Left ventricle myocardium inferior (tissue), 1 donor: ENCODE measurements around the gene MUC5AC. TPM values are rescaled to one million over a fixed set of nuclear protein-coding genes. Genes with fewer than 3 reads are reported as not detected.
"Not testable (repeated sequence)": the region's sequence is repeated elsewhere in the genome, so short reads cannot be mapped to it uniquely, and the experiment has no call there.

Experiments used
- DNase-seq: peaks from one replicate; pipeline ENCODE4 v3.0.0-alpha.2; 2020
- H3K27ac ChIP-seq: fragments of 200-600 bp; replicated peaks from 2 replicates; pipeline ENCODE4 v1.8.0; 2021
- H3K27me3 ChIP-seq: fragments of 200-600 bp; 2 replicates; pipeline ENCODE4 v1.8.0; 2021; ENCODE audit warnings: low read depth
- H3K36me3 ChIP-seq: fragments of 200-600 bp; 2 replicates; pipeline ENCODE4 v1.8.0; 2021
- H3K4me1 ChIP-seq: fragments of 200-600 bp; 2 replicates; pipeline ENCODE4 v1.8.0; 2021
- H3K4me3 ChIP-seq: fragments of 200-600 bp; 2 replicates; pipeline ENCODE4 v1.8.0; 2021; ENCODE audit warnings: mild to moderate bottlenecking, moderate library complexity
- H3K9me3 ChIP-seq: fragments of 200-600 bp; replicated peaks from 2 replicates; pipeline ENCODE4 v1.8.0; 2021
- CTCF ChIP-seq: fragments of 200-600 bp; IDR thresholded peaks from 2 replicates; pipeline ENCODE4 v1.8.0; 2021; ENCODE audit warnings: antibody characterized with exemption, mild to moderate bottlenecking, borderline replicate concordance
- intact Hi-C: fragments of 100-400 bp; cut with micrococcal nuclease; formaldehyde crosslinking; loops from one replicate; pipeline ENCODE4 v1.11.0; 2022
- total RNA-seq: library from RNA; stranded (reverse); fragmentation: NEBNext Ultra II Directional; extraction: Animal tissue kit (Norgen Biotek cat#: 25700); gene quantifications from one replicate; pipeline ENCODE4 v1.2.1, GENCODE V29; 2021
- donor health status: DM: no; HTN: yes; CAD: no; lungs with severe emphysema.

The MUC5AC gene
- total RNA-seq, 1 donor from 2014 or later, result not detected

- H3K27me3 ChIP-seq, result peaks cover 54% of the 10 kb centered on the region
- no peak for DNase-seq
- intact Hi-C loops, result no loop called here
- H3K4me3 ChIP-seq, result no peak overlapping the region
- H3K9me3 ChIP-seq, result no peaks in the 10 kb centered on the region
- no peaks in the 10 kb centered on the region for H3K4me1 ChIP-seq
- H3K27ac ChIP-seq, result no peak overlapping the region
- TF ChIP-seq CTCF, result no peak
- no peaks in the 10 kb centered on the region for H3K36me3 ChIP-seq
These were observed 4.9 kb downstream of the MUC5AC start for GRCh38 chr11:1162491-1163311.

- no peak overlapping the region for H3K4me3 ChIP-seq
- H3K36me3 ChIP-seq, result no peaks in the 10 kb centered on the region
- DNase-seq, result peak; percentile 5
- intact Hi-C loops, result no loop called here
- no peak for TF ChIP-seq CTCF
- H3K9me3 ChIP-seq, result peaks cover 1% of the 10 kb centered on the region
- H3K27ac ChIP-seq, result no peak overlapping the region
- peaks cover 53% of the 10 kb centered on the region for H3K27me3 ChIP-seq
- H3K4me1 ChIP-seq, result no peaks in the 10 kb centered on the region
These were observed 5.7 kb downstream of the MUC5AC start for GRCh38 chr11:1163321-1163910.

- Histone ChIP-seq H3K4me1 (no peaks in the 10 kb centered on the region), H3K9me3 (peaks cover 7% of the 10 kb centered on the region), H3K4me3 (no peak overlapping the region), H3K27me3 (peaks cover 47% of the 10 kb centered on the region), H3K27ac (no peak overlapping the region), H3K36me3 (no peaks in the 10 kb centered on the region)
- no peak for TF ChIP-seq CTCF
- peak; percentile 11 for DNase-seq
- intact Hi-C loops, result no loop called here
These were observed 6.4 kb downstream of the MUC5AC start for GRCh38 chr11:1163911-1164735.

GRCh38 chr11:1164779-1165255 is 7.1 kb downstream of the MUC5AC start:
- H3K27ac ChIP-seq, H3K4me1 ChIP-seq, H3K36me3 ChIP-seq, DNase-seq, intact Hi-C loops, H3K4me3 ChIP-seq, H3K9me3 ChIP-seq: not testable (repeated sequence)
- peaks cover 47% of the 10 kb centered on the region for H3K27me3 ChIP-seq

GRCh38 chr11:1165256-1166041 is 7.7 kb downstream of the MUC5AC start:
- no peak overlapping the region for H3K27ac ChIP-seq
- no peaks in the 10 kb centered on the region for H3K36me3 ChIP-seq
- intact Hi-C loops, result no loop called here
- DNase-seq, result peak; percentile 13
- no peaks in the 10 kb centered on the region for H3K4me1 ChIP-seq
- no peak for TF ChIP-seq CTCF
- peaks cover 7% of the 10 kb centered on the region for H3K9me3 ChIP-seq
- no peak overlapping the region for H3K4me3 ChIP-seq
- H3K27me3 ChIP-seq, result peaks cover 41% of the 10 kb centered on the region
